HEK293 (cell line): ENCODE measurements around the gene UHRF2.

ENCODE experiments used
- BCL11A ChIP-seq: fragments of 450-650 bp; formaldehyde crosslinking; IDR thresholded peaks from 2 replicates; pipeline ENCODE4 v1.5.1; 2016; ENCODE audit warnings: low read depth, missing biosample characterization, missing genetic modification characterization
- YY1 ChIP-seq: fragments of 450-650 bp; formaldehyde crosslinking; IDR thresholded peaks from 2 replicates; pipeline ENCODE4 v1.5.1; 2018; ENCODE audit warnings: missing biosample characterization, missing genetic modification characterization
- ZNF121 ChIP-seq: fragments of 450-650 bp; formaldehyde crosslinking; IDR thresholded peaks from 2 replicates; pipeline ENCODE4 v1.5.1; 2016; ENCODE audit warnings: missing biosample characterization, missing genetic modification characterization
- ZNF169 ChIP-seq: fragments of 450-650 bp; formaldehyde crosslinking; IDR thresholded peaks from 2 replicates; pipeline ENCODE4 v1.5.1; 2016; ENCODE audit warnings: missing biosample characterization, missing genetic modification characterization
- ZNF830 ChIP-seq: fragments of 450-650 bp; IDR thresholded peaks from 2 replicates; pipeline ENCODE4 v1.5.0; 2018; ENCODE audit warnings: missing biosample characterization, missing genetic modification characterization, low read depth, mild to moderate bottlenecking, moderate library complexity
- ZSCAN4 ChIP-seq: fragments of 450-650 bp; formaldehyde crosslinking; IDR thresholded peaks from 2 replicates; pipeline ENCODE4 v1.5.1; 2017; ENCODE audit warnings: missing biosample characterization, missing genetic modification characterization
- TF ChIP-seq, protein P1 (sequence below): fragments of 450-650 bp; formaldehyde crosslinking; IDR thresholded peaks from 2 replicates; pipeline ENCODE4 v1.5.1; 2016; ENCODE audit warnings: missing biosample characterization, missing genetic modification characterization

DNA sequence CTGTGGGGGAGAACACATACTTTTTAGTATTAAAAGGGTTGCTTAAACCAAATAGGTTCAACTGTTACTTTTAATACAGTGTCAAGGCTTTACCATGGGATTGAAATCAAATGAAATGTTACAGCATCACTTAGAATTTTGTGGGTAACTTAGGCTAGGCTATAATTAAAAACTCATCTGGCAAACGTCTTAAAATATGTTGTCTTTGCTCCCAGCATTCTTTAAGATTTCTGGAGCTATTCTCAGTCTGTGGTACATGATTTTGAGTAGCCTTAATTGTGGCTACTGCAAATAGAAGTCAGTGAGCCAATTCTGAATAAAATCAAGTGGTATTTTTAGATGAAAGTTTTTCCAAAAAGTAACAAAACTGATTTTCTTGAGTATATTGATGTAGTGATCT lies 30.7 kb downstream of the UHRF2 start:
- TF ChIP-seq YY1 (tag by site-specific recombination) (no peak), BCL11A (tag by site-specific recombination) (no peak), ZNF830 (tag by site-specific recombination) (no peak), ZNF121 (tag by site-specific recombination) (no peak), ZNF169 (tag by site-specific recombination) (no peak), ZSCAN4 (tag by site-specific recombination) (no peak)
- TF ChIP-seq, protein P1, sequence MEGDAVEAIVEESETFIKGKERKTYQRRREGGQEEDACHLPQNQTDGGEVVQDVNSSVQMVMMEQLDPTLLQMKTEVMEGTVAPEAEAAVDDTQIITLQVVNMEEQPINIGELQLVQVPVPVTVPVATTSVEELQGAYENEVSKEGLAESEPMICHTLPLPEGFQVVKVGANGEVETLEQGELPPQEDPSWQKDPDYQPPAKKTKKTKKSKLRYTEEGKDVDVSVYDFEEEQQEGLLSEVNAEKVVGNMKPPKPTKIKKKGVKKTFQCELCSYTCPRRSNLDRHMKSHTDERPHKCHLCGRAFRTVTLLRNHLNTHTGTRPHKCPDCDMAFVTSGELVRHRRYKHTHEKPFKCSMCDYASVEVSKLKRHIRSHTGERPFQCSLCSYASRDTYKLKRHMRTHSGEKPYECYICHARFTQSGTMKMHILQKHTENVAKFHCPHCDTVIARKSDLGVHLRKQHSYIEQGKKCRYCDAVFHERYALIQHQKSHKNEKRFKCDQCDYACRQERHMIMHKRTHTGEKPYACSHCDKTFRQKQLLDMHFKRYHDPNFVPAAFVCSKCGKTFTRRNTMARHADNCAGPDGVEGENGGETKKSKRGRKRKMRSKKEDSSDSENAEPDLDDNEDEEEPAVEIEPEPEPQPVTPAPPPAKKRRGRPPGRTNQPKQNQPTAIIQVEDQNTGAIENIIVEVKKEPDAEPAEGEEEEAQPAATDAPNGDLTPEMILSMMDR: no peak
